Measurements from ENCODE around the gene FBXL13. TPM values are rescaled to one million over a fixed set of nuclear protein-coding genes. Genes with fewer than 3 reads are reported as not detected.

The FBXL13 gene
- total and polyA plus RNA-seq, 12 donors: 0.61 to 6.8 (median 2.7) TPM

DNA sequence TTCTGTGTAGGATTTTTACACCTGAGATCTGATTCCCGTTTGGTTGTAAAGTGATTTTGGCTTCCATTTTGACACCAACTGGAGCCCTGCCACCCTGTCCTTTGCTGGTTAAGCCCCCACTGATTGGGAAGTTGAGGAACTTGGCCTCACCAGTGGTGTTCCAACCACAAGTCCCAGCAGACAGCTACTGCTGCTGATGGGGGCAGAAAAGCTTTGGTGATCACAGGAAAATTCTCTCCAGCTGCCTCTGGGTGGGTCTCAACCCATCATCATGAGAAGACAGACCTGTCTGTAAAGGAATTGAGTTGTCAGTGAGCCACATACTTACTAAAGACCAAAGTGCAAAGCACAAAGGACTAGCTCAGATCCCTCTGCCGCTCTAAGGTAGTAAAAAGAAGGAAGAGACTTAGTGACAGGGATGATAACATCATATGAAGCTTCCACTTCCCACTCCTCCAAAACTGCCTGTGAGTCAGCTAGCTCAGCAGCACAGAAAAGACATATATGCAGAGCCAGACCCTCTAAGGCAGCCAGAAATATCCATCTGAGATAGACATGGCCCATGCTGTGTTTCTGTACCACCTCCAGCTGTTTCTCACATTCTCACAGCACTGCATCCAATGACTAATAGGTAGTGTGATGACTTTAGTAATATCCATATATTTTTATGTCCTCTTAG lies 184.2 kb downstream of the FBXL13 start:
- TF ChIP-seq POLR2A (IDR thresholded peaks at IDR 0.05) (no peak), CTCF (IDR thresholded peaks at IDR 0.05) (no peak)
- 82 to 88% (median 85%) methylated on average over 2 of the region's 2 CpGs for WGBS, 4 donors
- H3K4me3 ChIP-seq: no peak overlapping the region
- intact Hi-C loops (cut with DNase I): no loop called here
- H3K27ac ChIP-seq: no peak overlapping the region
- H3K27me3 ChIP-seq: no peaks in the 10 kb centered on the region
- H3K4me1 ChIP-seq (replicated peaks in 1 of 2): peaks cover 7 to 20% of the 10 kb centered on the region in 2 donors
- DNase-seq: no peak
- H3K9me3 ChIP-seq (replicated peaks in 1 of 3): no peaks in the 10 kb centered on the region
- H3K36me3 ChIP-seq (replicated peaks in 1 of 2): no peaks in the 10 kb centered on the region

DNA sequence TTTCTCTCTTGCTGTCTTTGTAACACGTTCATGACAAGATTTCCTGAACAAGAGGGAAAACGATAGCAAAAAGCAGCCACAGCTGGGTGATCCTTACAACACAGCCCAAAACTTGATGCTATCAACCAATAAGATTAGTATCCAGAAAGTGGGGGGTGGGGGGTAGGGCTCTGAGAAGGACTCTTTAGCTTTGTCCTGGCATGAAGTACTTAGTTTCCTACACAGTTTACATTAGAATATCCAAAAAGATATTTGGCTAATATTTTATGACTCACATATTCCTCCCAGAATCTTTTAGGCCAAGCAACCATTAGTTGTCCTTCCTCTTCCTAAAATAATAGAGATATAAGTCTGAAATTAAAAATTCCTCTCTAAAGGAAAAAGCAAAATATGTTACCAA lies 184.7 kb downstream of the FBXL13 start:
- DNase-seq: no peak
- Histone ChIP-seq H3K4me1 (replicated peaks in 1 of 2) (peaks cover 7 to 20% of the 10 kb centered on the region in 2 donors), H3K36me3 (replicated peaks in 1 of 2) (no peaks in the 10 kb centered on the region), H3K4me3 (no peak overlapping the region), H3K27ac (no peak overlapping the region), H3K27me3 (no peaks in the 10 kb centered on the region), H3K9me3 (replicated peaks in 1 of 3) (no peaks in the 10 kb centered on the region)
- intact Hi-C loops (cut with DNase I): no loop called here
- TF ChIP-seq POLR2A (IDR thresholded peaks at IDR 0.05) (no peak), CTCF (IDR thresholded peaks at IDR 0.05) (no peak)
- WGBS, 4 donors: 74 to 79% (median 76%) methylated on average over 2 of the region's 2 CpGs

GRCh38 chr7:102888561-102889233 lies 185.9 kb downstream of the FBXL13 start:
- H3K9me3 ChIP-seq (replicated peaks in 1 of 3): no peaks in the 10 kb centered on the region
- no peaks in the 10 kb centered on the region for H3K27me3 ChIP-seq
- peaks cover 7 to 20% of the 10 kb centered on the region in 2 donors for H3K4me1 ChIP-seq (replicated peaks in 1 of 2)
- DNase-seq: no peak
- no peak overlapping the region for H3K4me3 ChIP-seq
- 89 to 95% (median 92%) methylated on average over 3 of the region's 3 CpGs for WGBS, 4 donors
- intact Hi-C loops (cut with DNase I): no loop called here
- no peak overlapping the region for H3K27ac ChIP-seq
- TF ChIP-seq CTCF (IDR thresholded peaks at IDR 0.05): no peak
- TF ChIP-seq POLR2A (IDR thresholded peaks at IDR 0.05): no peak
- H3K36me3 ChIP-seq (replicated peaks in 1 of 2): no peaks in the 10 kb centered on the region

- intact Hi-C loops (cut with DNase I): no loop called here
- no peak for DNase-seq
- Histone ChIP-seq H3K27ac (no peak overlapping the region), H3K9me3 (replicated peaks in 1 of 3) (no peaks in the 10 kb centered on the region), H3K27me3 (no peaks in the 10 kb centered on the region), H3K4me3 (no peak overlapping the region), H3K4me1 (replicated peaks in 1 of 2) (no peaks in the 10 kb centered on the region), H3K36me3 (replicated peaks in 1 of 2) (no peaks in the 10 kb centered on the region)
- 72 to 81% (median 79%) methylated on average over 6 of the region's 6 CpGs for WGBS, 4 donors
- TF ChIP-seq POLR2A (IDR thresholded peaks at IDR 0.05) (no peak), CTCF (IDR thresholded peaks at IDR 0.05) (no peak)
These were observed 191.3 kb downstream of the FBXL13 start for GRCh38 chr7:102883098-102883860.
